Esophagus muscularis mucosa (tissue), 4 donors: ENCODE measurements around the gene CRYBA1.

Experiments used
- CTCF ChIP-seq, 3 experiments: fragments of 200-600 bp in 2 of 3; fragments of 450-650 bp in 1 of 3; sonication (generic) in 2 of 3; IDR thresholded peaks; one replicate each; pipeline ENCODE4 v1.5.1; 2017 to 2019; ENCODE audit warnings: antibody characterized with exemption in 3 of 3, mild to moderate bottlenecking in 2 of 3, moderate library complexity in 1 of 3
- EP300 ChIP-seq: sonication (generic); formaldehyde crosslinking; IDR thresholded peaks from one replicate; pipeline ENCODE4 v1.6.1; 2017; ENCODE audit warnings: antibody characterized with exemption
- POLR2A ChIP-seq: fragments of 450-650 bp; IDR thresholded peaks from one replicate; pipeline ENCODE4 v1.6.1; 2017; ENCODE audit warnings: antibody characterized with exemption, moderate library complexity, mild to moderate bottlenecking, low read depth
- POLR2AphosphoS5 ChIP-seq, 2 donors: sonication (generic); formaldehyde crosslinking; IDR thresholded peaks; one replicate each; pipeline ENCODE4 v1.6.1; 2017; ENCODE audit warnings: antibody characterized with exemption in 2 of 2

GRCh38 chr17:29212681-29213121 lies 34.0 kb upstream of the CRYBA1 start:
- TF ChIP-seq EP300 (no peak), POLR2A (no peak), CTCF (IDR thresholded peaks at IDR 0.05) (no peak), POLR2AphosphoS5 (IDR thresholded peaks at IDR 0.05) (no peak)
